Right lobe of liver (tissue), 4 donors: ENCODE data around the gene CCNT1.

Experiments used
- CTCF ChIP-seq, 4 donors: fragments of 200-600 bp in 3 of 4; fragments of 450-650 bp in 1 of 4; IDR thresholded peaks; one replicate each; pipeline versions ENCODE4 v1.5.1 to v1.8.0; 2016 to 2022; ENCODE audit warnings: antibody characterized with exemption in 4 of 4, mild to moderate bottlenecking in 2 of 4
- POLR2A ChIP-seq: fragments of 450-650 bp; IDR thresholded peaks from one replicate; pipeline ENCODE4 v1.6.1; 2017; ENCODE audit warnings: antibody characterized with exemption, mild to moderate bottlenecking
- donor health status: DM: no; HTN: no; CAD: no.
- donor health status: DM: no; HTN: no; CAD: no.
- donor health status: DM: no; HTN: yes; CAD: no.

DNA sequence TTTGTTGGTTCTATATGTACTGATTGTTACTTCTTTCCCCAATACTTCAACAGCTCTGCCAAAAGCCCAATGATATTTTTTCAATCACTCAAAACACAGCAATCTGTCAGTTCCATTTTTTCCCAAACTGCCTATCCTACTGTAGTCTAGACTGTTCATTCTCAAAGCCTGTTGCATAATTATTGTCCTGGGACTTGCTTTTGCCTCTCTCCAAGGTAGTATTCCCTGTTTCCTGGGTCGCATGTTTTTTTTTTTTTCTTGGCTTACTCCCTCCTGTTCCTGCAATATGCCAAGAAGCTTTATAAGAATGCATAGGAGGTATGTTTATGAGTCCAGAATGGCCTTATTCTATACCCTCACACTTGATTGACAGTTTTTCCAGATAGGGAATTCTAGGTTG is 19.9 kb upstream of the CCNT1 start:
- TF ChIP-seq CTCF (IDR thresholded peaks at IDR 0.05) (no peak), POLR2A (no peak)
